GM12873 (cell line): ENCODE data around the gene CLDN14.

ENCODE experiments used
- CTCF ChIP-seq: IDR thresholded peaks from 2 replicates; pipeline ENCODE4 v1.5.1; 2012; ENCODE audit warnings: low read depth, mild to moderate bottlenecking, moderate library complexity, low read length, control low read depth; ENCODE audit not compliant: insufficient read depth; ENCODE audit errors: missing control alignments

The CLDN14 gene

GRCh38 chr21:36517366-36518075 is 37.6 kb upstream of the CLDN14 start:
- TF ChIP-seq CTCF = no peak

DNA sequence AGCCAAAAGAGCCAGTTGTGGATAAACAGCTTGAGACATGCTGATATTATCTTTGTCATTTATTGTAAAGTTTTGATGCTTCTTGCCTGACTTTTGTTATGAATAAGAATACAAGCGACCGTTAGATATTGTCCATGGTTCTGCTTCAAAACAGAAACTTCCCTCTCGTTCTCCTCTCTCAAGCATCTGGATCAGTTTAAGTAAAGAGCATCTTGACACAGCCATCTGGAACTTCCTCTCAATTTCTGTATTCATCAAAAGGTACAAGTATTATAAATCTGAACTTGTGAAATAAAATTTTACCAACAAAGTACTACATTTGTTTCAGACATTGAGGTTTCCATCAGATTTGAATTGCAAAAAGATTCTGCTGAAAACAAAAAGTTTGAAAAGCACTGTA is 36.4 kb upstream of the CLDN14 start:
- no peak for TF ChIP-seq CTCF

- no peak for TF ChIP-seq CTCF
These were observed 33.5 kb upstream of the CLDN14 start for GRCh38 chr21:36513430-36513829.

DNA sequence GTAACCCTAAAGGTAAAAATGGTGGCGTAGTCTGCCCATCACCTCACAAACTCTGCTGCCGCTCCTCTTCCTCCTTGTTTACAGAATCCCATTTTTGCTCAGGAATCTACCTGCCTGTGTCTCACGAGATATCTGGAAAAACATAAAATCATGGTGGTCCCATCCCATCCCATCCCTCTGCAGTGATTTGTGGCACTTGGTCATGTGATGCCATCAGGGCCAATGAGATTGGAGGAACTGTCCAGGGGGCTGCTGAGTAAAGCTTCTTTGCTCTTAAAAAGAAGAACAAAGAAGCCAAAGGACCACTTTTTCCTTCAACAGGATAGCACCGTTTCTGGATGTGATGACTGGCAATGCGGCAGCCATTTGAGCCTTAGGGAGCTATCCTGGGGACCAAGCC is 33.0 kb upstream of the CLDN14 start:
- TF ChIP-seq CTCF = no peak

DNA sequence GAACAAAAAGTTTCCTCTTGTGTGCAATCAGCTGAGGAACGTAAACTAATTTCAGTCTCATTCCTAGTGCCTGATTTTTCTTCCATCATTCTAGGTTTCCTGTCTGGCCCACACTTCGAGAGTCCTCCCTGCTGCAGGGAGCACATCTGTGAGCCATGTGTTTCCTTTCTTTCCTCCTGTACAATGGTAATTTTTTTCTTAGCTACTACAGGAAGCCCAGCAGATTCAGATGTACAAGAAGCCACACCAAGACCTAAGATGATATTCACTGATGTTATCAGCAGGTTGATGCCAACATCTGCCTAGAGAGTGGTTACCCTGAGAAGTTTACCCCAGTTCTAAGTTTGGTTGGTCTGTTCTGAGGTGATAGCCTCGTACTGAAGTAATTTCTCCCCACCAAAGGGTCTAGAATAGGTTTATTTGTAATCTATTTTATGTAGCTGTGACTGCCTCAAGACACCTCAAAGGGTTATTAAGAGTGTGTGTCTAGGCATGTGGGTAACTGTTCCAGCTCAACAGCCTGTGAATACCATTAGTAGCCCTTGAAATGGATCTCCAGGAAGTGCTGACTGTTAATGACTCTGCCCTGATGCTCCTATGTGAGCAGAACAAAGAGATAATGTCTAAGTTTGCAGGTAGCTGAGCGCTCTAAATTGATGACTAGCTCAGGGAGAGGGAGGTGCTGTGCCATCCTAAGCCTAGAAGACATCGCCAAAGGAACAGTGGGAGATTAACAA is 31.7 kb upstream of the CLDN14 start:
- no peak for TF ChIP-seq CTCF

DNA sequence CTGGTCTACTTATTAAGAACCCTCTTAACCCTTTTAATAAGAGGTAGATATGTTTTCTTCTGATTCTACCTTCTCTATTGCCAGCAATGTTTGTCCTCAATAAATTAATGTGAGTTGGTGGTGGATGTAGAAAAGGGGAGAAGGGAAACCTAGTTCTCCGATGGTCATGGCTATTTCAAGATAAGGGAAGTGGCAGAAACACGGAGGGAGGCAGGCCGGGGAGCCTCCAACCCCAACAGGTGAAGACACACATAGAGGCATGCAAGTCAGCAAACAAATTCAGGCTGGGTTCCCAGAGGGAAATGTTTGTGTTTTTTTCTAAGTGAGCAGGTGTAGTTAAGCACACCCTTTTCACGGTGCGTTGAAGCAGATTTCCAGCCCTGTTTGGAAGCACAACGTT is 31.0 kb upstream of the CLDN14 start:
- TF ChIP-seq CTCF = no peak

DNA sequence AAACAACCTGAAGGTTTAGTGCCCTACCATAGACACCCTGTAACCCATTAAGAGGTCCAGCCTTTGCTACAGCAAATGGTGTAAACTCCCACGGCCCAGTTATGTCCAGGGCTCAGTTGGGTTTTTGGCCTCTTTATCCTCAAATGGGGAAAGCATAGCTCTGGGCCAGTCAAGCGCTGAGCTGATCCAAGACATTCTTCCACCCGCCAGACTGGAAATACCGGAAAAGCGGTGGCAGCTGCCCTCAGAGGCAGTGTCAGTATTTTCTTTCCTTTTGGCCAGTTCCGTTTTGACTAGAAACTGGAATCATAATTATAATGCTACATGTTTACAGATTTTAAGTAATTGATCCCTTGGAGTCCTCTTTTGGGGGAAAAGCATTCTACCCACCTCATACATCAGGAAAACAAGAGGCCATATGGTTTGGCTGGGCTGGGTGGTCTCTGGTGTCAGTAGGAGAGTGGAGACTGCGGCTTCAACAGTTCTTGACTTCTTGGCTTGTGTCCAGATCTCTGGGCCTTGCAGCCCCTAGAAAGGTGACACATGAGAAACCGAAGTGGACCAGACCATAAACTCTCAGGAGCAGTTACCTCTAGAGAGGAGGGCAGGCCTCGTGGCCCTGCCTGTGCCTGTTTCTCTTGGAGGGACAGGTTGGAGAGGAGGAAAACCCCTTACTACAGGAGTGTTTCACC is 30.2 kb upstream of the CLDN14 start:
- no peak for TF ChIP-seq CTCF
